ENCODE results near the gene JAZF1.

JAZF1 gene

DNA sequence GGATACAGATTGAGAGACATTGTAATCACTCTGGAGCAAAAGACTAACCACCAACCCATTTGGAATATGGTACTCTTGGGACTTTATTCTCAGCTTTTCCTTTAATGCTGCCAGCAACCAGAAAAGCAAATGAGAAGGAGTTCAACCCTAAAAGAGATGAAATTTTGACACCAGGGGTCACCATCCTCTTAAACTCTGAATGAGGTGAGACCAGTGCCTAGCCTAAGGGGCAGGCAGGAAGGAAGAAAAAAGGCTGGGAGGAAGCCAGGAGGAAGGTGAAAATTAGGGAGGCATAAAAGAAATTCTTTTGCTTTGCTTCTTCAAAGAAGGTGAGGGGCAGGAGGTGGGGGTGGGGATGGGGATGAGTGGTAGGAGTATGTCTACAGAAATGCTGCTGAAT, 135.8 kb downstream of the JAZF1 start:
- Histone ChIP-seq H3K27me3 (ENCODE audit: insufficient read depth, low read length) (no peaks in the 10 kb centered on the region), H4K20me1 (ENCODE audit: insufficient read depth, low read length) (no peaks in the 10 kb centered on the region; the same call in 1 of the 2 replicates), H3K9ac (ENCODE audit: low read length) (no peak overlapping the region), H3K79me2 (ENCODE audit: insufficient read depth, low read length) (no peaks in the 10 kb centered on the region), H3K4me1 (ENCODE audit: insufficient read depth, low read length, severe bottlenecking) (no peaks in the 10 kb centered on the region), H3K9me3 (ENCODE audit: low read length) (no peaks in the 10 kb centered on the region), H3K9me2 (ENCODE audit: low read depth, low read length) (no peaks in the 10 kb centered on the region), H3K4me3 (ENCODE audit: low read depth, low read length, poor library complexity, severe bottlenecking) (no peak overlapping the region), H3K27ac (ENCODE audit: low read depth, low read length, poor library complexity, severe bottlenecking) (no peak overlapping the region), H3F3A (ENCODE audit: insufficient read depth, low read length) (no peaks in the 10 kb centered on the region), H2AFZ (ENCODE audit: low read length) (no peak overlapping the region), H3K36me3 (ENCODE audit: insufficient read depth, low read length) (no peaks in the 10 kb centered on the region), H3K4me2 (ENCODE audit: low read length) (no peak overlapping the region)
- TF ChIP-seq EZH2 (IDR thresholded peaks at IDR 0.05; ENCODE audit: borderline replicate concordance, low read length) = no peak
- TF ChIP-seq CTCF (IDR thresholded peaks at IDR 0.05; ENCODE audit: low read length) = no peak; the same call in 1 of the 2 replicates

DNA sequence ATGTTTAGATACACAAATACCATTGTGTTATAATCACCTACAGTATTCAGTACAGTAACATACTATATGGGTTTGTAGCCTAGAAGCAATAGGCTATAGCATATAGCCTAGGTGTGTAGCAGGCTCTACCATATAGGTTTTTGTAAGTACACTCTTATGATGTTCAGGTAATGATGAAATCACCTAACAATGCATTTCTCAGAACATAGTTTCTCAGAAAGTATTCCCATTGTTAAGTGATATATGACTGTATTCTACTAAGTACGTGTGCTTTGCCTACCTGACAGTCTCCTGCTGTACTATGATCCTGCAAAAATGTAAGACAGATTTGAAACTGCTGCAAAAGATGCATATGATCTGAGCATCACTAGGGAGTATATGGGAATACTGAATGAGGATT, 137.9 kb downstream of the JAZF1 start:
- no peaks in the 10 kb centered on the region for H3K36me3 ChIP-seq (ENCODE audit: insufficient read depth, low read length)
- H3K4me3 ChIP-seq (ENCODE audit: low read depth, low read length, poor library complexity, severe bottlenecking) = no peak overlapping the region
- H3K4me2 ChIP-seq (ENCODE audit: low read length) = no peak overlapping the region
- H3K27me3 ChIP-seq (ENCODE audit: insufficient read depth, low read length) = no peaks in the 10 kb centered on the region
- H4K20me1 ChIP-seq (ENCODE audit: insufficient read depth, low read length) = no peaks in the 10 kb centered on the region; the same call in 1 of the 2 replicates
- no peaks in the 10 kb centered on the region for H3K9me3 ChIP-seq (ENCODE audit: low read length)
- H3F3A ChIP-seq (ENCODE audit: insufficient read depth, low read length) = no peaks in the 10 kb centered on the region
- H3K9ac ChIP-seq (ENCODE audit: low read length) = no peak overlapping the region
- no peak overlapping the region for H2AFZ ChIP-seq (ENCODE audit: low read length)
- no peaks in the 10 kb centered on the region for H3K79me2 ChIP-seq (ENCODE audit: insufficient read depth, low read length)
- no peaks in the 10 kb centered on the region for H3K4me1 ChIP-seq (ENCODE audit: insufficient read depth, low read length, severe bottlenecking)
- no peak for TF ChIP-seq EZH2 (IDR thresholded peaks at IDR 0.05; ENCODE audit: borderline replicate concordance, low read length)
- no peak overlapping the region for H3K27ac ChIP-seq (ENCODE audit: low read depth, low read length, poor library complexity, severe bottlenecking)
- H3K9me2 ChIP-seq (ENCODE audit: low read depth, low read length) = no peaks in the 10 kb centered on the region

DNA sequence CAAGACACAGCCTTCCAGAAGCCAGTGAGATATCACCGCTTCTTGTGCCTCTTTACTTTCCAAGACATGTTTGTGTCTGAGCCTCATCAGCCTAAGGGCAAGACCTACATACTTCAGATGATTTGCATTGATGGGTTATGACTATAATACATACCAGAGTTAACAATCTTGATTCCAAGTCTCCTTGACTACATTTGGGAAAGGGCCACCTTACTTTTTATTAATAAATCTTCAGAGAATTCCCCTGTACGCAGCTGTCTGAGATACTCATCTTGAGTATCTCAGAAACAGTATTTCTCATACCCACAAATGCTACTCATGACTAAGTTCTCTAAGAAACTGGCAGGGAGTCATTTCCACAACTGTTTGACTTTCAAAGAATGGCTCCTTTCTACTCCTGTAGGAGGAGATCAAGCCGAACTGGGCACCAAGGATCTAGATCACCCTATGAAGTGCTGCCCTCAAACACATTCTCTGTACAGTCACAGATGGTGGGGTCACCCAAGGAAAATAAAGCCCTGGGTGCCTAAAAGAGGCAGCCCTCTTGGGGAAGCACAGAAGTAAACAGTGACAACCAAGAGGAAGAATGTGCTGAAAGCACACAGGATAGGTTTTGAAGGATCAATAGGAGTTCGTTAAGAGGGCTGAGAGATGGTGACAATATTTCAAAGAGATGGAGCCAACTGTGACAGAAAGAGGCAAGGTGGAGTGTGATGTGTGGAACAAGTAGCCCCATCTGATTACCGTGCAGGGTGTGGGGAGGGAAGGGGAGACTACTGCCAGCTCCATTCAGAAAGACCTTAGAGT, 138.9 kb downstream of the JAZF1 start:
- no peaks in the 10 kb centered on the region for H3K79me2 ChIP-seq (ENCODE audit: insufficient read depth, low read length)
- H3K9ac ChIP-seq (ENCODE audit: low read length) = no peak overlapping the region
- H4K20me1 ChIP-seq (ENCODE audit: insufficient read depth, low read length) = no peaks in the 10 kb centered on the region; the same call in 1 of the 2 replicates
- H3K27me3 ChIP-seq (ENCODE audit: insufficient read depth, low read length) = no peaks in the 10 kb centered on the region
- no peaks in the 10 kb centered on the region for H3K36me3 ChIP-seq (ENCODE audit: insufficient read depth, low read length)
- H3K4me3 ChIP-seq (ENCODE audit: low read depth, low read length, poor library complexity, severe bottlenecking) = no peak overlapping the region
- no peaks in the 10 kb centered on the region for H3K9me3 ChIP-seq (ENCODE audit: low read length)
- H3K4me1 ChIP-seq (ENCODE audit: insufficient read depth, low read length, severe bottlenecking) = no peaks in the 10 kb centered on the region
- H3K4me2 ChIP-seq (ENCODE audit: low read length) = no peak overlapping the region
- H3K27ac ChIP-seq (ENCODE audit: low read depth, low read length, poor library complexity, severe bottlenecking) = no peak overlapping the region
- TF ChIP-seq EZH2 (IDR thresholded peaks at IDR 0.05; ENCODE audit: borderline replicate concordance, low read length) = no peak
- no peak for TF ChIP-seq CTCF (IDR thresholded peaks at IDR 0.05; ENCODE audit: low read length)
- H2AFZ ChIP-seq (ENCODE audit: low read length) = no peak overlapping the region
- no peaks in the 10 kb centered on the region for H3F3A ChIP-seq (ENCODE audit: insufficient read depth, low read length)
- no peaks in the 10 kb centered on the region for H3K9me2 ChIP-seq (ENCODE audit: low read depth, low read length)

Measured in OCI-LY1 (cell line).